Left renal pelvis (tissue), 4 donors: Measurements from ENCODE around the gene RO60. TPM values are rescaled to one million over a fixed set of nuclear protein-coding genes. Genes with fewer than 3 reads are reported as not detected.
"Not testable (repeated sequence)": the region's sequence is repeated elsewhere in the genome, so short reads cannot be mapped to it uniquely, and the experiment has no call there.

Source experiments
- DNase-seq, 4 donors: peaks; one replicate each; pipeline ENCODE4 v3.0.0-alpha.2; 2013; ENCODE audit warnings: low read depth in 4 of 4, low spot score in 3 of 4
- polyA plus RNA-seq, 4 donors: library from polyadenylated mRNA; unstranded; fragments of 120-200 nt; gene quantifications; one replicate each; pipeline ENCODE4 v1.2.1, GENCODE V29; 2013; ENCODE audit not compliant: insufficient read length in 4 of 4

The RO60 gene
- 10 to 100 TPM; 34.2 to 46.2 (median 44.7) TPM for polyA plus RNA-seq

DNA sequence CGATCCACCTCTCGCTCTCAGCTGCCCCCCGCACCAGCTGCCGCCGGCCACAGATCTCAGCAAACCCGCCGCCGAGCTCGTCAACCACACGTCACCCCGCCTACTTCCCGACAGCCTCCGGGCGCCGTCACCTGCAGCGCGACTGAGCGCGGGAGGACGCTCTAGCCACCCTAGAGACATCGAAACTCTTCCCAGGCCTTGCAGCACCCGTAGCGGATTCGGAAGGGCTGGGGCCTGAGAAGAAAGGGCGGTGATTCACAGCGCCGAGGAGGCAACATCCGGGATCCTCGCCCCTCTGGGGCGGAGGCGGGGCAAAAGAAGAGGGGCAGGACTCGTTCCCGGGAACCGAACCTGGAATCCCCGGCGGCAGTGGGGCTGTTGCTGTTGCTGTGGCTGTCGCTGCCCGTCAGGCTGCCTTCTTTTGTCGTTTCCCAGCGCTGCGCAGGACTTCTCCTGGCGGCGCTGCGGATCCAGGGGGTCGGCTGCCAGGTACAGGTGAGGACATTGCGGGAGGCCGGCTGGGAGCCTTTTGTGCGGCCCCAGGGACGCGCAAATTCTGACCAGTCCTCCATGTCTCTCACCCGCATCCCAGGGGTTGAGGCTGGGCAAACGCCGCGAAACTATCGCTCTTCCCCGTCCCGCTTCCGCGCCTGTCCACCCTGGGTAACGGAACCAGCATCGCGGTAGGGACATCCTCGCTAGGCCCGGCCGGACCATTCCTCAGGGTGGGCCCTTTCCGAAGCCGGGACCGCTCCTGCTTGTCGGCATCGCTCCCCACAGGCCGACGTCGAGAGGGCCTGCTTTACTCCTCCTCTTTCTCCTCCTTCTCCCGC, at the start of gene RO60, which contains the start of gene UCHL5:
TSS of gene RO60 (plus strand) at position 331 of the 833 bp plus-strand sequence. CDS start 9,443 bp downstream, outside the sequence.
TSS of gene UCHL5 (minus strand) at position 79 of the 833 bp plus-strand sequence. CDS start 100 bp downstream, outside the sequence.
- DNase-seq: peak; percentile 94 to 96 (median 95)

GRCh38 chr1:193011406-193011805, 48.0 kb upstream of the RO60 start:
- DNase-seq: no peak

GRCh38 chr1:193013005-193013404, 46.4 kb upstream of the RO60 start:
- DNase-seq: no peak

DNA sequence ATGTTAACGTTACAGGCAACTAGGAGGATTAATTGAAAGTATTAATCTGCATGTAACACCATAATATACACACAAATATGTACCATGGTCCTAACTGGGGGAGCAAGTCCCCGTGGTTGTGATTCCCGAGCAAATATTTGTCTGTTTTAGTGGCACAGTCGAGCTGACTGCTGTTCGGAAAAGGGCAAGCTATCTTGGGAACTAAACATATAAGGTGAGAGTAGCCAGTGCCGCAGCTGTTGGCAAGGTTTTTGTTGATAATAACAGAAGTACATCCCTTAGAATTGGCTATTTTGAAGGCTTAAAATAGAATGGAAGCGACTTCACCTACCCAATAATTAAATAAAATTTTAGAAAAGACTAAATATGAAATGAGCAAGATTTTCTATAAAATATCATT, 45.7 kb upstream of the RO60 start:
- no peak for DNase-seq

GRCh38 chr1:193014400-193014799, 45.0 kb upstream of the RO60 start:
- DNase-seq: no peak

- no peak for DNase-seq
Observed at GRCh38 chr1:193016788-193017187, 42.6 kb upstream of the RO60 start.

GRCh38 chr1:193019442-193020026, 39.9 kb upstream of the RO60 start:
- peak; percentile 19 to 45 (median 28) for DNase-seq

GRCh38 chr1:193025218-193025617, 34.2 kb upstream of the RO60 start:
- no peak for DNase-seq

- DNase-seq: no peak
Observed at GRCh38 chr1:193030280-193030679, 29.1 kb upstream of the RO60 start.

GRCh38 chr1:193031431-193031830, 28.0 kb upstream of the RO60 start:
- no peak for DNase-seq

DNA sequence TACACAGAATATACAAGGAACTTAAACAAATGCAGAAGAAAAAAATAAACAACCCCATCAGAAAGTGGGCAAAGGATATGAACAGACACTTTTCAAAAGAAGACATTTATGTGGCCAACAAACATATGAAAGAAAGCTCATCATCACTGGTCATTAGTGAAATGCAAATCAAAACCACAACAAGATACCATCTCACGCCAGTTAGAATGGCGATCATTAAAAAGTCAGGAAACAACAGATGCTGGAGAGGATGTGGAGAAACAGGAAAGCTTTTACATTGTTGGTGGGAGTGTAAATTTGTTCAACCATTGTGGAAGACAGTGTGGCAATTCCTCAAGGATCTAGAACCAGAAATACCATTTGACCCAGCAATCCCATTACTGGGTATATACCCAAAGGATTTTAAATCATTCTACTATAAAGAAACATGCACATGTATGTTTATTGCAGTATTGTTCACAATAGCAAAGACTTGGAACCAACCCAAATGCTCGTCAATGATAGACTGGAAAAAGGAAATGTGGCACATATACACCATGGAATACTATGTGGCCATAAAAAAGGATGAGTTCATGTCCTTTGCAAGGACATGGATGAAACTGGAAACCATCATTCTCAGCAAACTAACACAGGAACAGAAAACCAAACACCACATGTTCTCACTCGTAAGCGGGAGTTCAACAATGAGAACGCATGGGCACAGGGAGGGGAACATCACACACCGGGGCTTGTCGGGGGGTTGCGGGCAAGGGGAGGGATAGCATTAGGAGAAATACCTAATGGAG, 26.6 kb upstream of the RO60 start:
- not testable (repeated sequence) for DNase-seq

DNA sequence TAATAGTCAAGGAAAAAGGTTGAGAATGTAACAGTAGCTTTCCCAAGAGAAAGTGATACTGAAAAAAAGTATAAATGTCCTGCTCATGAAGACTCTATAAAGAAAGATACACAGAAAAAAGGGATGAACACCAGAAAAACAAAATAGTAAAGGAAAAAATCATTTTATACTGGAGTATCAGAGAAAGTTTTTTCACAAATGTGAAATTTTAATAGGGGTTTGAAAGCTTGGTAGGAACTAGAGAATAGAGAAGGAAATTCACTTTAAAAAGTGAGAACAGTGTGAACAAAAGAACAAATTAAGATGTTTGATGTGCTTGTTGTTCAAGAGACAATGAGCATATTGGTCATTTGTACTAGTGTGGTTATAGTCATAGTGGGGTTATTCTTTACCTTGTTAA, 25.8 kb upstream of the RO60 start:
- DNase-seq: no peak

DNA sequence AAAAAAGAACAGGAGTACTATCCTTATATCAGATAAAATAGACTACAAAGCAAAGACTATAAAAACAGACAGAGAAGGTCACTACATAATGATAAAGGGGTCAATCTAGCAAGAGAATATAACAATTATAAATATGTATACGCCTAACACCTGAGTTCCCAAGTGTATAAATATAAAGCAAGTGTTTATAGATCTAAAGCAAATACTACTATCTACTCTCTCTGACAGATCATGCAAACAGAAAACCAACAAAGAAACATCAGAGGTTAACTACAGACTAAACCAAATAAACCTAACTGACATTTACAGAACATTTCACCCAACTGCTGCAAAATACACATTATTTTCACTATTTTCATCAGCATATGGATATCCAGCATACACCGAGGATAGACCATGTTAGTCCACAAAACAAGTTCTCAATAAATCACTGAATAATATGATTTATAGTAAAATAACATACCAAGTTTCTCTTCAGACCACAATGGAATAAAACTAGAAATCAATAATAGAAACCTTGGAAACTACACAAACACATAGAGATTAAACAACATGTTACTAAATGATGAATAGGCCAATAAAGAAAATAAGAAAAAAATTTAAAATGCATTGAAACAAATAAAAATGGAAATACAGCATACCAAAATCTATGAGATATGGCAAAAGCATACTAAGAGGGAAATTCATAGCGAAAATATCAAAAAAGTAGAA, 22.9 kb upstream of the RO60 start:
- no peak for DNase-seq

GRCh38 chr1:193040011-193040410, 19.4 kb upstream of the RO60 start:
- DNase-seq: no peak

- no peak for DNase-seq
Observed at GRCh38 chr1:193042766-193043691, 16.4 kb upstream of the RO60 start.

- DNase-seq: not testable (repeated sequence)
Observed at GRCh38 chr1:193048913-193049312, 10.5 kb upstream of the RO60 start.

- no peak for DNase-seq
Observed at GRCh38 chr1:193054169-193054675, 5.2 kb upstream of the RO60 start.

- peak; percentile 22 to 40 (median 31) for DNase-seq
Observed at GRCh38 chr1:193058529-193059281, 707 bp upstream of the RO60 start.

DNA sequence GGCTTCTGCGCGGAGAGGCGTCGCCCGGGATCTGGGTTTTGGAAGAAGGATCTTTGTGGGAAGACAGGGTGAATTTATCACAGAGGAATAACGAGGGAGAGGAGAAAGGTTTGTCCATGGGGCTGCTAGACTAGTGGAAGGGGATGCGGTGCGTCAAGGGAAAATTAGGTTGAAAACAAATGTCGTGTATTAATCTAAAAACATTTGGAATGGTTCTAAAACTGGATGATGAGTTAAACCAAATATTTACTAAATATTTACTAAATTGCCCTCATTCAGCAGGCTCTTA, 647 bp downstream of the RO60 start:
- DNase-seq: no peak
